D721Med (cell line): Measurements from ENCODE around the gene B4GALT6.

Source experiments
- DNase-seq: peaks from one replicate; pipeline ENCODE4 v3.0.0; 2011; ENCODE audit warnings: low spot score; ENCODE audit not compliant: insufficient read length
- FAIRE-seq: peaks from 2 replicates; lab custom pipeline; 2011; peaks lifted over from hg19 to GRCh38; lab: Jason Lieb, UNC
- TF ChIP-seq, protein P1 (sequence below): IDR thresholded peaks from 2 replicates; pipeline ENCODE4 v1.5.1; 2012; ENCODE audit warnings: mild to moderate bottlenecking, control low read depth; ENCODE audit not compliant: insufficient read depth; ENCODE audit errors: missing control alignments

B4GALT6 gene

DNA sequence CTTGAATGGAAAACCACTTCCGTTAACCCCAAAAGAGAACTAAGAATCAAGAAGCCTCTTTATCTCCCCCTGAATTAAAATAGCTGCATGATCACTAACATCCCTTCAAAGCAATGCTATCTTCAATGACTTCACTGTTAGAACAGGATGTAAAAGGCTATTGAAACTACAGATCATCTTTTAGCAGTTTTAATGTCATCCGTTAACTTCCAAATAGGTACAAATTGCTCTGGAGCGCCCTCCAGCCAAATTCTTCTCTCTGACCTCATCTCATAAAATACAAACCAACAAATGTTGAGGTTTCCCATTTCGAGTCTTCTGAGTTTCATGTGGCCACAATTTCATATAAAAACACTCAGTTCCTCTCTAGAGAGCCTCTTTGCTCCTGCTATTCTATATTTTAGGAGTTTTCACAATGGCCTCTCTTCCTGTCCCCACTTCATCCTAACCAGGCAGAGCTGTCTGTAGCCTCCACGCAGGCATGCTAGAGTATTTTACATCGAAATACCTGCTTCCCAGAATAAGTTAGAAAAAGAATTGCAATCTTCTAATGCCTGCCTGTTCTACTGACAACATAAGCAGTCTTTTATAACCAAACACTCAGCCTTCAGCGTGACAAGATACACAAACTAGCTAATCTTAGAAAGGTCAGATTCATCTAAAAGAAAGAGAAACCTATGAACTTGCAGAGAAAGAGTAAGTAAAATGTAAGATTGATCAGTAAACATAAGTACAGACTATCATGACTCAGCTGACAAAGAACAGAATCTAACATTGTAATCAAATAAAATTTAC lies 37.9 kb downstream of the B4GALT6 start:
- DNase-seq: no peak
- TF ChIP-seq, protein P1, sequence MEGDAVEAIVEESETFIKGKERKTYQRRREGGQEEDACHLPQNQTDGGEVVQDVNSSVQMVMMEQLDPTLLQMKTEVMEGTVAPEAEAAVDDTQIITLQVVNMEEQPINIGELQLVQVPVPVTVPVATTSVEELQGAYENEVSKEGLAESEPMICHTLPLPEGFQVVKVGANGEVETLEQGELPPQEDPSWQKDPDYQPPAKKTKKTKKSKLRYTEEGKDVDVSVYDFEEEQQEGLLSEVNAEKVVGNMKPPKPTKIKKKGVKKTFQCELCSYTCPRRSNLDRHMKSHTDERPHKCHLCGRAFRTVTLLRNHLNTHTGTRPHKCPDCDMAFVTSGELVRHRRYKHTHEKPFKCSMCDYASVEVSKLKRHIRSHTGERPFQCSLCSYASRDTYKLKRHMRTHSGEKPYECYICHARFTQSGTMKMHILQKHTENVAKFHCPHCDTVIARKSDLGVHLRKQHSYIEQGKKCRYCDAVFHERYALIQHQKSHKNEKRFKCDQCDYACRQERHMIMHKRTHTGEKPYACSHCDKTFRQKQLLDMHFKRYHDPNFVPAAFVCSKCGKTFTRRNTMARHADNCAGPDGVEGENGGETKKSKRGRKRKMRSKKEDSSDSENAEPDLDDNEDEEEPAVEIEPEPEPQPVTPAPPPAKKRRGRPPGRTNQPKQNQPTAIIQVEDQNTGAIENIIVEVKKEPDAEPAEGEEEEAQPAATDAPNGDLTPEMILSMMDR: no peak
- peak; percentile 44 for FAIRE-seq

GRCh38 chr18:31645411-31645810 lies 39.0 kb downstream of the B4GALT6 start:
- no peak for FAIRE-seq
- TF ChIP-seq, protein P1: no peak
- no peak for DNase-seq

GRCh38 chr18:31643003-31643402 lies 41.4 kb downstream of the B4GALT6 start:
- FAIRE-seq: no peak
- TF ChIP-seq, protein P1: no peak

GRCh38 chr18:31637445-31637844 lies 46.9 kb downstream of the B4GALT6 start:
- FAIRE-seq (no peak), DNase-seq (no peak)
- TF ChIP-seq, protein P1: no peak

More at GRCh38 chr18:31643003-31643402, 41.4 kb downstream of the B4GALT6 start:
- no peak for DNase-seq

GRCh38 chr18:31636387-31636786 lies 48.0 kb downstream of the B4GALT6 start:
- DNase-seq: no peak
- TF ChIP-seq, protein P1: no peak
- FAIRE-seq: peak; percentile 77

DNA sequence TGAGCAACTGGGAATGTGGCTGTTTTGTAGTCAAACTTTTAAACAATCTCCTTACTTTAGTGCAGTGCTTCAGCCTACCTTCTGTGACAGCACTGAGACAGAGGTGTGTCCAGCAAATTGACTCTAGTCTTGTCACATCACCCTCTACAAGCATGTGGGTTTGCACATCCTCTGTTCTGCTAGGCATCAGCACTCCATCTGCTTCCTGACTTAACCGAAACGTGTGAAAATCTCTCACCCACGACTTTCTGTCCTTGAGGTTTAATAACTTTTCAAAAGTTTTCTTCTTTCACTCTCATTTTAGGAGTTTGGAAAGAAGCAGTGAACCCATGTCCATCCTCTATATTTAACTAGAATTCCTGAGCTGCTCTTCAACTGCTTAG lies 50.1 kb downstream of the B4GALT6 start:
- TF ChIP-seq, protein P1: no peak
- FAIRE-seq (no peak), DNase-seq (no peak)
